Measurements from ENCODE around the gene UGT1A3.

Gene UGT1A3

GRCh38 chr2:233795735-233796171 is 66.9 kb downstream of the UGT1A3 start:
- no peak for DNase-seq (ENCODE audit: low read depth, low spot score)

GRCh38 chr2:233796254-233796653 is 67.4 kb downstream of the UGT1A3 start:
- DNase-seq (ENCODE audit: low read depth, low spot score) = no peak

DNA sequence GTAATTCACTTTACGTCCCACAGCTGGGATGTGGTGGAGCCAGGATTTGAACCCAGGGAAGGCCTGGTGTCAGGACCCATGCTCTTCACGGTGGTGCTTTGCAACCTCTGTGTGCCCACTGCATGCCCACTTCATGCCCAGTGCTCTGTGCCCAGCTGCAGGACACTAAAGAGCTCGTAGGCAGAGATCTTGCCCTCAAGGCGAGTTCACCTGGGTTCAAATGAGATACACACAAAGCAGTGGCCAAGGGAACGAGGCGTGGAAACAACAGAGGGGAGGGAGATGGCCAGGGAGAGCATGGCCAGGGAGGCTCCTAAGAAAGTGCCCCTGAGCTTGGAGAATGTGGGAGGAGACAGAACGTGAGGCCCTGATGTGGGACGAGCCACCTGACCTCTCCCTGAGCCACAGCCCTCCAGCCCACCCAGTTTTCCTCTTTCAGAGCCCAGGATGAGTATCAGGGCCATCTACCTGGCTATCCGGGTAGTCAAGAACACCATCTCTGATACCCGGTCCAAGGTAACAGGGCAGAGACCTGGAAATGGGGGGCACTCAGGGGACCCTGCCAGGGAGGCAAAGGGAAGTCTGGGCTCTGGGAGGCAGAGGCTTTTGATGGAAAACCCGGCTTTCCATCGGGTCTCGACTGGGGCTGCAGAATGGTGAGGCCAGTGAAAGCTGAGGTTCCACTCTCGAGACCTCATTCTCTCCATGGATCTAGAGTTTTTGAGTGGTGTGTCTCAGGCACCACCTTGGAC is 69.7 kb downstream of the UGT1A3 start:
- no peak for DNase-seq (ENCODE audit: low read depth, low spot score)

- DNase-seq (ENCODE audit: low read depth, low spot score) = no peak
These were observed 70.3 kb downstream of the UGT1A3 start for GRCh38 chr2:233799087-233799665.

DNA sequence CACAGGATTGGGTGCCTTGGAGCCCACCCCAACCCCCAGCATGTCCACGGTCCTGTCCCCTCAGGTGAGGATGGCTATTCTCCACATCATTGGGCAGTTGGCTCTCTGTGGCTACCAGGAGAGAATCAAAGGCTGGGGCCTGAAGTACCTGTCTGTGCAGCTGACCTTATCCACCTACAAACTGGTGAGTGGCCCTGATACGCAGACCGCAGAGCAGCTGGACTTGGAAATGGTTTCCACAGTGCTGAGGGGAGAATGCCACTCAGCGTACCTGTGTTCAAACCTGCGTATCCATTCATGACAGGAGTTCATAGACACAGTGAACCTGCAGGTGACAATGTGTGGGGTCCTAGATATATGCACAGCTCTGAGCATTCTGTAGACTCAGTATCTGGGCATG is 70.9 kb downstream of the UGT1A3 start:
- no peak for DNase-seq (ENCODE audit: low read depth, low spot score)

GRCh38 chr2:233800208-233800607 is 71.4 kb downstream of the UGT1A3 start:
- no peak for DNase-seq (ENCODE audit: low read depth, low spot score)

DNA sequence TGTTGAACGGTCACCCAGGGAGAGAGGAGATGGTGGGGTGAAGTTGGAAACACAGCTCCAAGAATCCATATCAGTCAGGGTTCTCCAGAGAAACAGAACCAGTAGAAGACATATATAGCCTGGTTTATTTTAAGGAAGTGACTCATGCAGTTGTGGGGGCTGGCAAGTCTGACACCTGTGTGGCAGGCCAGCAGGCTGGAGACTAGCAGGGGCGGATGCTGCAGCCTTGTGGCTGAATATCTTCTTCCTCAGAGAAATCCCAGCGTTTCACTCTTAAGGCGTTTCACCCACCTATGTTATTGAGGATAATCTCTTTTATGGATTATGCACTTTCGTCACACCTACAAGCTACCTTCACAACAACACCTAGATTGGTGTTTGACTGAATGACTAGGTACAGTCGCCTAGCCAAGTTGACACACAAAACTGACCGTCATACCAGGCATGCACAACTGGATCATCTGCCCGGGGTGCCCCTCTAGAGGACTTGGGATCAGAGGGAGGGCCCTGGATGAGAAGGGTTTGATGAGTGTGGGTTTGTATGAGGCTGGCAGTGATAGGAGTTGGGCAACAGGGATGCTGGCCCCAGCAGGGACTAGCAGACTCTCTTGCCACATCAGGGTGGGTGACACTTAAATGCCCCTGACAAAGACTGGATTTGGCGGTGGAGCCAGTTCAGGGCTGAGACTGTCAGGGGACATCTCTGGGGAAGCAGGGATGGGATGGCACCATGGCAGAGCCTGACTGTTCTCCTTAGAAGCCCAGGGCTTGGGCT is 72.7 kb downstream of the UGT1A3 start:
- DNase-seq (ENCODE audit: low read depth, low spot score) = no peak

DNA sequence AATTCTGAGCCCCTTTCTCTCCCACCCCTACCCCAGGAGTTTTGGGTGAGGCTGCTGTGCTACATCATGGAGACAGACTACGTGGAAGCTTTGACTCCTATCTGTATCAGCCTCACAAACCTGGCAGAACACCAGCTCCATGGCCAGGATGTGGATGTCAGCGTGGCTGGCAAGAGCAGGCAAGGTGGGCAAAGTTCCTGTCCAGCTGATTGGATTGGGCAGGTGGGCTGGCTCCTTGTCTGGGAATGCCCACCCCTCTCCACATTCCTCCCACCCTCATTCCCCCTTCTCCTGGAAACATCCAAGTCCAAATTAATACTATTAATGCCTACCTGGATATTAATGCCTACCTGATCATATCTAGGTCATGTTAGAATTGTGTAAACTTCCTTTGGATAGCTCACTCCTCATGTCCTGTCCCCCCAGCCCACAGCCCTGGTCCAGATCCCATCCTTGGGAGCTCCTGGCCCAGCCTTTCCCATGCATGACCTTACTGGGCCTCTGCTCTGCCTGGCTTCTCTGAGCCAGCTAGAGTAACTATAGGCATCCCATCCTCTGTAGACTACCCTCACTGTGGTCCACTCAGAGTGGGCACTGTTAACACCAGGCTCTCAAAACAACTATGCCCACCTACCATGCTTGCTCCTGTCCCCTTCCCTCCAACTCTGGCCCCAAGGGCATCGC is 73.4 kb downstream of the UGT1A3 start:
- no peak for DNase-seq (ENCODE audit: low read depth, low spot score)

GRCh38 chr2:233803292-233803911 is 74.6 kb downstream of the UGT1A3 start:
- no peak for DNase-seq (ENCODE audit: low read depth, low spot score)

DNA sequence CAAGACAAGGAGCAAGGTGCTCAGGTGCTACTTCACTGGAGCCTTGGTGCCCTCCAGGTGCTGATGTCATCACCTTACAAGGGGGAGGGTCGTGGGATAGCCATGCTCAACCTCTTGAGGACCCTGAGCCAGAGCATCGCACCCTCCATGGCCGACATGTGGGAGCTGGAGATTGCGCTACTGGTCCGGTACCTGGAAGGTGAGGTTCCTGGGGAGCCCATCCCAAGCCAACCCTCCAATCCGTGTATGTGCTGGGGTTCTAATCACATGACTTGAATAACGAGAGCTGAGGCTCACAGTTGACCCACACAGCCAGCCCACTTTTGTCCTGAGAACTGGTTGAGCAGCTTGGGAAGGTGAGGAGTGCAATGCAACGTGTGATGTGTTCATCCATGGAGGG is 75.2 kb downstream of the UGT1A3 start:
- no peak for DNase-seq (ENCODE audit: low read depth, low spot score)

- no peak for DNase-seq (ENCODE audit: low read depth, low spot score)
These were observed 78.5 kb downstream of the UGT1A3 start for GRCh38 chr2:233807215-233807865.

GRCh38 chr2:233807966-233808935 is 79.4 kb downstream of the UGT1A3 start:
- DNase-seq (ENCODE audit: low read depth, low spot score) = no peak

DNA sequence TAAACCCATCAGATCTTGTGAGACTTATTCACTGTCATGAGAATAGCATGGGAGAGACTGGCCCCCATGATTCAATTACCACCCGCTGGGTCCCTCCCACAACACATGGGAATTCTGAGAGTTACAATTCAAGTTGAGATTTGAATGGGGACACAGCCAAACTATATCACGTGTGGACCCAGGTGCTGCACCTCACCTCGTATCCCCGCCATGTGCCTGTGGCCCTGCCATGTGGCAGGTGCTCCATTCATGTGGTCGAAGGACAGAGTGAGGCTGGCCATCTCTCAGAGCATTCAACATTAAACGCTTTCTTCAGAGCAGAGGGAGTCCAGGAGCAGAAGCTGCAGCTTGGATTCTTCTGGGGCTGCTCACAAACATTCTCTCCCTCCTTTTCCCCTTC is 81.5 kb downstream of the UGT1A3 start:
- DNase-seq (ENCODE audit: low read depth, low spot score) = no peak

GRCh38 chr2:233811087-233811486 is 82.2 kb downstream of the UGT1A3 start:
- no peak for DNase-seq (ENCODE audit: low read depth, low spot score)

DNA sequence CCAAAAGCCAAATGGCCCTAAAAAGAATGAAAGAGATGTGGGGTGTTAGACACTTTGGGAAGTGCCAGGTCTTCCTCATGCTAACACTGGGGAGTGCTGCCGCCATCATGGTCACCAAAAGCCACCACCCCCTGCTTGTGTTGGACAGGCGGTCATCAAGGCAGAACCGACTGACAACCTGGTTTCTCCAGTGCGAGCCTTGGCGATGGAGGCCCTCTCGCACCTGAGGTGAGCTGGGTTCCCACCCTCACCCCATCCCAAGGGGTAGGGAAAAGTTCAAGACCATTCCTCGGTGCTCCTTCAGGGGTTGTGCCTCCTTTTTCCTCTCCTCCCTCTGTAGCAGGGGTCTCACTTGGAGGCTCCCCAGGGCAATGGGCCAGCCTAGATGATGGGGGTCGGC is 82.9 kb downstream of the UGT1A3 start:
- DNase-seq (ENCODE audit: low read depth, low spot score) = no peak

DNA sequence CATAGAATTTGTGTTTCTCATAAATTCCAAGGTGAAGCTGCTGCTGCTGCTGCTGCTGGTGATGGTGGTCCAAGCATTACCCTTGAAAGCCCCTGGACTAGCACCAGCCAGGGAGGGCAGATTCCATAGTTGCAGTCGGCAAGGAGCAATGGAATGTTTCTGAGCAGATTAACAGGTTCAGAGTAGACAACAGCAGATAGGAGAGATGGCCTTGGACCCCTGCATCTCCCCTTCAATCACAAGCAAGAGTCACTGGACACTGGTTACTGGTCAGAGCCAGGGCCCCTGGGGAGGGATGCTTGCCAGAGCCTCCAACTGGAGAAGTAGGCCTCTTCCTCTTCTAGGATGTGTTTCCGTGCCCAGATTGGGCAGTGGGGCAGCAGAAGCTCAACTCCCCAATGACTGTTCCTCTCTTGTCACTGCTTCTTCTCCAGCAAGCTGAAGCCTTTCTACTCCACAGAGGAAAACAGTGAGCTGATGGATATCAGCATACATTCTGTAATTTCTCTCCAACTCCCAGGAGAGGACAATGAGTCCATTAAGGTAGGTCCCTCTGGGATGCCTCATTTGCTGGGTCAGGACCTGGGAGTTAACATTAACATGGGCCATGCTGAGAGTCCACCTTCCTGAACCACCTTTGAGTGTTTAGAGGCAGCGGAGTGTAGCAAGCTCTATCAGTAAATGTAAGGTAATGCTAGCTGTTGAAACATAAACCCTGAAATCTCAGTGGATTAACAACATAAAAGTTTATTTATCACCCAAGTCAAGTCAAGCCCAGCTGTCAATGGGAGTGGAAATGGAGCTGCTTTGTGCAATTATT is 84.6 kb downstream of the UGT1A3 start:
- DNase-seq (ENCODE audit: low read depth, low spot score) = no peak

DNA sequence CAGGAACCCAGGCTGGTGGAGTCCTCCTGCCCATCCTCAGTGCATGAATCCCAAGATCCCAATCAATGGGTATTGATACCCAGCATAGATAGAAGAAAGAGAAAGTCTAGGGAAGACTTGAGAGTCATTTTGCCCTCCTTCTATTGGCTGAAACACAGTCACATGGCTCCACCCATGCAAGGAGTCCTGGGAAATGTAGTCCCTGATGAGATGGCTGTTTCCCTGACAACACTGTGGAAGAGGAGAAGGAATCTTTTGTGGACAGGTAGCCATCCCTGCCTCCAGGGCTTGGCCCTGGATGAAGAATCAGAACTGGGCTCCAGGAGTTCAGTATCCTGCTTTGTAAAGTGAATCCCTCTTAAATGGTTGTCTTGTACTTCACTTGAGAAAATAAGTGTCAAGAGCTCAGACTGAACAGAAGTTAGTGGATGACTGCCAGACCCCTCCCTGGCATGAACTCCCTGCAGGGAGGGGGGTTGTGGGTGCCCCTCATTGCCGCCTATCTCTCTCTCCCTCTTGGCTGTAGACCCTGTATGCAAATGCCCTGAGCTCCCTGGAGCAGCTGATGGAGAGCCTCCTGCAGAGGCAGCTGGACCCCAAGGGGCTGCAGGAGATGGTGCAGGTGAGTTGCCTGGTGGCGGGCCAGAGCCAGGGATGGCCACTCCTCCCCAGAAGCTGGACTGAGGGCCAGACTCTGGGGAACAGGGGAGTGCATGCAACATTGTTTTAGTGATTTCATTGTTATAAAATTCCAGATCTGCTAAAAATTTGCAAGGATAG is 85.4 kb downstream of the UGT1A3 start:
- no peak for DNase-seq (ENCODE audit: low read depth, low spot score)

DNA sequence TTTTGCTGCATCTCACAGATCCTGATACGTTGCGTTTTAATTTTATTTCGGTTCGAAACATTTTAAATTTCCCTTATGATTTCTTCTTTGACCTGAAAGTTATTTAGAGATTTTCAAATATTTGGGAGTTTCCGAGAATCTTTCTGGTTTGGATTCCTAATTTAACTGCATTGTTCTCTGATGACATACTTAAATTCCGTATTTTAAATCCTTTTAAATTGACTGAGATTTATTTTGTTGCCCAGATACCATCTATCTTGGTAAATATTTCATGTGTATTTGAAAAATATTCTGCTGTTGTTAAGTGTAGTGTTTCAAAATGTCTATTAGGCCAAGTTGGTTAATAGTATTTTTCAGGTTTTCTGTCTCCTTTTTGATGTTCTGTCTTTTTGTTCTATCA is 87.0 kb downstream of the UGT1A3 start:
- no peak for DNase-seq (ENCODE audit: low read depth, low spot score)

Measured in astrocyte of the hippocampus (primary cell).